Left hindlimb (tissue), 1 donor: ENCODE data around the gene ABCE1.

ENCODE experiments used
- DNase-seq: peaks from one replicate; pipeline ENCODE4 v3.0.0-alpha.2; 2018

Gene ABCE1

GRCh38 chr4:145097821-145098674 lies at the start of gene ABCE1, which contains the start of gene ANAPC10:
Gene ABCE1, plus strand, starts transcription at chr4:145098311. Its CDS starts 6,102 bp downstream, at chr4:145104413.
Gene ANAPC10, minus strand, starts transcription at chr4:145098196. Its CDS starts 2,097 bp downstream, at chr4:145096099.
- peak; percentile 96 for DNase-seq

GRCh38 chr4:145048817-145049216 lies 49.3 kb upstream of the ABCE1 start:
- DNase-seq: no peak

GRCh38 chr4:145049241-145049640 lies 48.9 kb upstream of the ABCE1 start:
- DNase-seq: no peak

- DNase-seq: no peak
Observed at GRCh38 chr4:145055533-145056257, 42.4 kb upstream of the ABCE1 start.

- no peak for DNase-seq
Observed at GRCh38 chr4:145056325-145057130, 41.6 kb upstream of the ABCE1 start.

- no peak for DNase-seq
Observed at GRCh38 chr4:145058256-145058655, 39.9 kb upstream of the ABCE1 start.

- DNase-seq: no peak
Observed at GRCh38 chr4:145061318-145061920, 36.7 kb upstream of the ABCE1 start.

- no peak for DNase-seq
Observed at GRCh38 chr4:145066063-145066501, 32.0 kb upstream of the ABCE1 start.

- DNase-seq: no peak
Observed at GRCh38 chr4:145069361-145069760, 28.8 kb upstream of the ABCE1 start.

GRCh38 chr4:145071560-145071959 lies 26.6 kb upstream of the ABCE1 start:
- no peak for DNase-seq

- no peak for DNase-seq
Observed at GRCh38 chr4:145075742-145076468, 22.2 kb upstream of the ABCE1 start.

- no peak for DNase-seq
Observed at GRCh38 chr4:145076469-145076855, 21.6 kb upstream of the ABCE1 start.

- no peak for DNase-seq
Observed at GRCh38 chr4:145081756-145082155, 16.4 kb upstream of the ABCE1 start.

GRCh38 chr4:145083891-145084605 lies 14.1 kb upstream of the ABCE1 start:
- DNase-seq: no peak

- no peak for DNase-seq
Observed at GRCh38 chr4:145090380-145090779, 7.7 kb upstream of the ABCE1 start.

GRCh38 chr4:145093638-145094037 lies 4.5 kb upstream of the ABCE1 start:
- no peak for DNase-seq

GRCh38 chr4:145097331-145097820 lies 735 bp upstream of the ABCE1 start:
- DNase-seq: no peak

- peak; percentile 59 for DNase-seq
Observed at GRCh38 chr4:145098675-145099037, 545 bp downstream of the ABCE1 start.

GRCh38 chr4:145099653-145100052 lies 1.5 kb downstream of the ABCE1 start:
- DNase-seq: no peak

- no peak for DNase-seq
Observed at GRCh38 chr4:145101091-145101490, 3.0 kb downstream of the ABCE1 start.

GRCh38 chr4:145102619-145103018 lies 4.5 kb downstream of the ABCE1 start:
- no peak for DNase-seq
